HG03521 (cell line): ENCODE data around the gene ZNF217.
A peak's percentile ranks its signal among the peaks of the same experiment; 100 is the strongest.
"Not testable (repeated sequence)": the region's sequence is repeated elsewhere in the genome, so short reads cannot be mapped to it uniquely, and the experiment has no call there.

Experiments used
- ATAC-seq: cut with Tn5 transposase; IDR thresholded peaks from one replicate; pipeline ENCODE4 v1.9.1; 2021; ENCODE audit warnings: mild to moderate bottlenecking, moderate library complexity; ENCODE audit not compliant: unreplicated experiment

Gene ZNF217

GRCh38 chr20:53593466-53594007 is at the start of gene ZNF217:
Gene ZNF217 (minus strand): TSS chr20:53593839. CDS start chr20:53582826, 11,013 bp downstream.
- peak; percentile 14 for ATAC-seq

DNA sequence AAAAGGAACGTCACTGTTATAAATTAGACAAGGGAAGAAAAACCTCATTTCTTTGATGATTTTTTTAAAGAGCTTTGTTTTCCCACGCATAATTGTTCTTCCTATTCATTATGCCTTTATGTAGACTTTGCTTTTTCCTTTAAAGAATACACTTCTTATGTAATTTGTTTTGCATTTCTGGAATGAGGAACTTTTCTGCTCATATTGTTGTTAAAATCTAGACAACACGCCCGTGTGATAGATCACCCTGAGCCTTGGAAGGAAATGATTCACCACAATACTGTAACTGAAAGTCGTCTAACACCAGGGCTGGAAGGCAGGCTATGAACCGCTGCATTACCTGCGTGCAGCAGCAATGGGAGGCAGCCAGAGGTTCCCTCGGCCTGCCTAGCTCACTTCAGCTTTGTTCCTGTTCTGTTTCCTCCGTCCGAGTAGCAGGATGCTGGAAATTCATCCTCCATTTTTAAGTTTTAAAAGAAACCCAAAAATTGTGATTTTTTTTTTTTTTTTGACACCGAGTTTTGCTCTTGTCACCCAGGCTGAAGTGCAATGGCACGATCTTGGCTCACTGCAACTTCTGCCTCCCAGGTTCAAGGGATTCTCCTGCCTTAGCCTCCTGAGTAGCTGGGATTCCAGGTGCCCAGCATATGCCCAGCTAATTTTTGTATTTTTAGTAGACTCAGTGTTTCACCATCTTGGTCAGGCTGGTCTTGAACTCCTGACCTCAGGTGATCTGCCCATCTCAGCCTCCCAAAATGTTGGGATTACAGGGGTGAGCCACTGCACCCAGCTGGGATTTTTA is 49.6 kb upstream of the ZNF217 start:
- ATAC-seq = peak; percentile 96

DNA sequence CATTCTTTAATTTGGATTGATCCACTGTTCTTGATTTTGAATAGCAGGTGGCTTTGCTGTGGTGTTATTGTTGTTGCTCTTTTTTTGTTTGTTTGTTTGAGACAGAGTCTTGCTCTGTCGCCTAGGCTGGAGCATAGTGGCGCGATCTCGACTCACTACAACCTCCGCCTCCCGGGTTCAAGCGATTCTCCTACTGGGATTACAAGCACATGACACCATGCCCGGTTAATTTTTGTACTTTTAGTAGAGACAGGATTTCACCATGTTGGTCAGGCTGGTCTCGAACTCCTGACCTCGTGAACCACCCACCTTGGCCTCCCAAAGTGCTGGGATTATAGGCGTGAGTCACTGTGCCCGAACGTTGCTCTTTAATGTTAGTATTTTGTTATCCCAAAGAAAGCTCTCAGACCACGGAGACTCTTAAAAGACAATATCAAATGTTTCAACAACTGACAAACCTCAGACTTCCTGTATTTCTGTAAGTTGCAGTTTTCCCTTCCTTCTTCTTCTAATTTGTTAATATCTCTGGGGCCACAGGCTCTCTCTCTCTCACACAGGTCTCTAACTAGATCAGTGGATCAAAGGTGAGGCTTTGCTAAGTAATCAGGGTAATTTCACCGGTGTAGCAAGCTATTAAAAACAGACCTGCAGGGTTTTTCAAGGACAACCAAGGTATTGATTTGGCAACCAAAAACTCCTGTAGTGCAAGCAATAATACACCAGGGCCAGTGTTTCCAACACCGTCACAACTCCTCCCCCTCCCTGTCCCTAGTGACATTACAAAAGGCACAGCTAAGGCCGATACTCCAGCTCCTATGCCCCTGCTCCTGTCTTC is 48.8 kb upstream of the ZNF217 start:
- peak; percentile 38 for ATAC-seq

GRCh38 chr20:53639647-53640440 is 46.2 kb upstream of the ZNF217 start:
- ATAC-seq = no peak

GRCh38 chr20:53639128-53639527 is 45.5 kb upstream of the ZNF217 start:
- no peak for ATAC-seq

- not testable (repeated sequence) for ATAC-seq
Observed at GRCh38 chr20:53637310-53637709, 43.7 kb upstream of the ZNF217 start.

DNA sequence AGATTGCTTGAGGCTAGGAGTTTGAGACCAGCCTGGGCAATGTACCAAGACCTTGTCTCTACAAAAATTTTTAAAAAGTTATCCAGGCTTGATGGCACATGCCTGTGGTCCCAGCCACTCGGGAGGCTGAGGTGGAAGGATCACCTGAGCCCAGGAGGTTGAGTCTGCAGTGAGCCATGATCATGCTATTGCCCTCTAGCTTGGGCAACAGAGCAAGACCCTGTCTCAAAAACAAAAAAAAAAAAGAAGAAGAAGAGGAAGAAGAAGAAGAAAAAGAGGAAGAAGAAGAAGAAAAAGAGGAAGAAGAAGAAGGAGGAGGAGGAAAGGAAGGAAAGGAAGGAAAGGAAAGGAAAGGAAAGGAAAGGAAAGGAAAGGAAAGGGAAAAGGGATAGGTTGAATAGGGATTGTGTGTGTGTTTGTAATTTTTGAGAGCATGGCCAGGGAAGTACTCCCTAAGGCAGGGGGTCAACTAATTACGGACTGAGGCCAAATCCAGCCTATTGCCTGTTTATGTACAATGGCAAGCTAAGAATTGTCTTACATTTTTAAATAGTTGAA is 43.0 kb upstream of the ZNF217 start:
- ATAC-seq = no peak

GRCh38 chr20:53635221-53635620 is 41.6 kb upstream of the ZNF217 start:
- no peak for ATAC-seq

DNA sequence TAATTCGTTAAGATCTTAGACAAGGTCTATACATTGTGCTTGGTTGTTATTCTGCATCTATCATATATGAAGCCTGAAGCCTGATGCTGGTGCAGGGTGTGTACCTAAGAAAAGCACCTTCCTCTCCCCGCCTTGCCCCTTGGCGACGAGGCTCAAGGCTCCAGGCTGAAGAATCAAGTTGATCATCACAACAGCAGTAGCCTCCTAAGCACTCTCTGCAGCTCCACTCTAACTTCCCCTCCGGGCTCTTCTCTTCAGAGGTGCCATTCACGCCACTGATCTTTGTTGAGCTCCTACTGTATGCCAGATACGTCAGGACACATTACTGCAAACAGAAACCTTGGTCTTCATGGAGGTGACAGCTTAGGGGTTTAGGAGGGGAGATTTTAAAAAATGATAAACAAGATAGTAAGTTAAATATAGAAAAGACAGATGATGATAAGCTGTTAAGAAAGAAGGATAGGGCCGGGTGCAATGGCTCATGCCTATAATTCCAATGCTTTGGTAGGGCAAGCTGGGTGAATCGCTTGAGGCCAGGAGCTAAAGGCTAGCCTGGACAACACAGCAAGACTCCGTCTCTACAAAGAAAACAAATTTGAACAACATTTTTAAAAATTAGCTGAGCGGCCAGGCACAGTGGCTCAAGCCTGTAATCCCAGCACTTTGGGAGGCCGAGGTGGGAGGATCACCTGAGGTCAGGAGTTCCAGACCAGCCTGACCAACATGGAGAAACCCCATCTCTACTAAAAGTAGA is 38.4 kb upstream of the ZNF217 start:
- ATAC-seq = no peak

- no peak for ATAC-seq
Observed at GRCh38 chr20:53629436-53629835, 35.8 kb upstream of the ZNF217 start.

DNA sequence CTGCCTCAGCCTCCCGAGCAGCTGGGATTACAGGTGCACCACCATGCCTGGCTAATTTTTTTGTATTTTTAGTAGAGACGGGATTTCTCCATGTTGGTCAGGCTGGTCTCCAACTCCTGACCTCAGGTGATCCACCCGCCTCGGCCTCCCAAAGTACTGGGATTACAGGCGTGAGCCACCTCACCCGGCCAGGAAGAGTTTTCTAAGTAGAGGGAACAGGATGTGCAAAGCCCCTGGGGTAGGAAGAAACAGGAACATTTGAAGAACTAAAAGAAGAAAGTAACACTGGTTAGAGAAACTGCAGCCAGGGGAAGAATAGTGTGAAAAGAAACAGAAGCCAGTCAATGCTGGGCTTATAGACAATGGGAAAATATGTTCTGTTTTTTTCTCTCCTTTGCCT is 35.1 kb upstream of the ZNF217 start:
- not testable (repeated sequence) for ATAC-seq

DNA sequence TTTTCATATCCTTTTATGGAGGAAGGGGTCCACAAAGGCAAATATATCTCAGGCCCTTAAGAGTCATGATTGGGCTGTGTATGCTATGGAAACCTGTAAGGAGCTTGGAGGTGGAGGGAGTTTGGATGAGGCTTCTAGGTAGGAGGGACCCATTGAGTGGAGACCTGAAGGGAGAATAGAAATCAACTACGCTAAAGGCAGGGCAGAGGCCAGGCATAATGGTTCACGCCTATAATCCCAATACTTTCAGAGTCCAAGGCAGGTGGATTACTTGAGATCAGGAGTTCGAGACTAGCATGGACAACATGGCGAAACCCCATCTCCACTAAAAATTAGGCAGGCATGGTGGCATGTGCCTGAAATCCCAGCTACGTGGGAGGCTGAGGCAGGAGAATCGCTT is 34.4 kb upstream of the ZNF217 start:
- no peak for ATAC-seq

GRCh38 chr20:53627001-53627400 is 33.4 kb upstream of the ZNF217 start:
- not testable (repeated sequence) for ATAC-seq

GRCh38 chr20:53626584-53626983 is 32.9 kb upstream of the ZNF217 start:
- no peak for ATAC-seq

DNA sequence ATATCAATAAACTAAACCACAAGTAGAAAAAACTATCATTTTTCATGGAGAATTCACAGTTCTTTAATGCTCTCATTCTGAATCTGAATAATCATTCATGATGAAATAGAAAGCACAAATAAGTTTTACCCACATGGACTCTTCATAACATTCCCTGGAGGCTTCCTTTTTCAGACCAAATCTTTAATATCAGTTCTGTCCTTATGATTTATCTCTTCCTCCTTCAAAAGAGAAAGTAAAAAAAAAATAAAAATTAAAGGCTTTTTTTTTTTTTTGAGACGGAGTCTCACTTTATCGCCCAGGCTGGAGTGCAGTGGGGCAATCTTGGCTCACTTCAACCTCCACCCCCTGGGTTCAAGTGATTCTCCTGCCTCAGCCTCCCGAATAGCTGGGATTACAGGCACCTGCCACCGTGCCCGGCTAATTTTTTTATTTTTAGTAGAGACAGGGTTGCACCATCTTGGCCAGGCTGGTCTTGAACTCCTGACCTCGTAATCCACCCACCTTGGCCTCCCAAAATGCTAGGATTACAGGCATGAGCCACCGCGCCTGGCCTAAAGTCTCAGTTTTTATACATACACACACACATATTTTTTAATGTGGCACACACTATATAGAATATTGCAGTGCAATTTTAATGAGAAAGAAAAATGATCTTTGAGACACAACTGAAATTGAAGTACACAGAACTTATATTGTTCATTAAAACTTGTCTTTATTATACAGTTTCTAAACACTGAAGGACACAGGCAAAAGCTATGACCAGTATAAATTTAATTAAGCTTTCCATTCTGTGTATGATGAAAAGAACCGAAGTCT is 31.9 kb upstream of the ZNF217 start:
- ATAC-seq = no peak

DNA sequence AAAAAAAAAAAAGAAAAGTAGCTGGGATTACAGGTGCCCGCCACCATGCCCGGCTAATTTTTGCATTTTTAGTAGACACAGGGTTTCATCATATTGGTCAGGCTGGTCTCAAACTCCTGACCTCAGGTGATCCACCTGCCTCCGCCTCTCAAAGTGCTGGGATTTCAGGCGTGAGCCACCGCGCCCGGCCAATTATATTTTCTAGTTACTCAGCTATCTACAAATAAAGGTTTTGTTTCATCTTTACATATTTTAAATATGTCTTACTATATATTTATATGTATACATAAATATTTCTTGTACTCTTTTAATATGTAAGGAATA is 31.2 kb upstream of the ZNF217 start:
- ATAC-seq = not testable (repeated sequence)

- no peak for ATAC-seq
Observed at GRCh38 chr20:53623454-53624211, 30.0 kb upstream of the ZNF217 start.

- no peak for ATAC-seq
Observed at GRCh38 chr20:53623134-53623453, 29.5 kb upstream of the ZNF217 start.
